Measurements from ENCODE around the gene SYCP2L.
"Not testable (repeated sequence)": the region's sequence is repeated elsewhere in the genome, so short reads cannot be mapped to it uniquely, and the experiment has no call there.

SYCP2L gene

DNA sequence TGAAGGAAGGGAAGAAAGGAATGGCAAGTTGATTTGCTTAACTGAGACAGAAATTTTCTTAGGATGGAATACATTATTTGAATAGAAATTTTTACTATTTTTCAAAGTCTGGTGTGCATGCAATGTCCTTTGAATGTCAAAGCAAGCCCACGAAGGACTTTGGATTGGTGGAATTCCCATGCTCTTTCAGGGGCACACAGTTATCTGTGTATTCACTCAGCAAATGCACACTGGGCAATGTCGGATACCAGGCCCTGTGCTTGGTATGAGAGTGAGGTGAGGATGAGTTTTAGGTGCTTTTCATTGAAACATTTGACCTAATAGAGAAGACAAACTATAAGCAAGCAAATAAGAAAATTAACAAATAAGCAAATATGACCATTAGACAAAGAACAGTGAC, 73.3 kb downstream of the SYCP2L start:
- no peak for DNase-seq

DNA sequence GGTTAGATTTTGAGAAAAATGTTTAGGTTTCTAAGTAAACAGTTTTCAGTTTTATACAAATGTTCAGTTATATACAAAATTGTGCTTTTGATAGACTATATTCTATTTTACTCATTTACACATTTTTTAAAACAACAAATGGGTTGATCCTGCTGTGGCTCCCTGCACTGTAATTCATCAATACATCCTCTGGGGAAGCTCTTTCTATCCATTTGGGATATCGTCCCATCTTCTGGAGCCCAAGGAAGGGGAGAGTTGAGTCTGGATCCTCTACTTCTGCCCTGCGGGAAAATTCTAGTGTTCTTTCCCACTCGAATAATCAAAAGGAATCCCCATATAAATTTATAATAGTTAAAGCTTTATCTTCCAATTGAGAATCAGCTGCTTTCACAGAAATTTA, 75.0 kb downstream of the SYCP2L start:
- DNase-seq, result no peak

DNA sequence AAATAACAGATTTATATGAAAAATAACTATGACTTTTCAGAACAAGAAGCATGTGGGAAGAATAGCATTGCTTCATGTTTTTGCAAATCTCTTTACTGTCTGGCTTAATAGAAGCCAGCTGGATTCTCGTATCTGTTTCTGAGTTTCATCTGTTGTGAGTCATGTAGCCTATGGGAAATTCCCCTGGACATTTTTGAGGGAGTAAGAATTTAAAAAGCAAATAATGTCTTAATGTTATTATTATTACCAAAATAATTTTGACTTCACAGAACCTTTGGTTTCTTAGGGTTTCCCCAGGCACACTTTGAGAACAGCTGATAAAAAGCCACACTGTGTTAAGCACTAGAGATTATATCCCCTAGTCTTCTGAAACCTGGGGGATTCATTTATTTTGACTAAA, 75.8 kb downstream of the SYCP2L start:
- no peak for DNase-seq

DNA sequence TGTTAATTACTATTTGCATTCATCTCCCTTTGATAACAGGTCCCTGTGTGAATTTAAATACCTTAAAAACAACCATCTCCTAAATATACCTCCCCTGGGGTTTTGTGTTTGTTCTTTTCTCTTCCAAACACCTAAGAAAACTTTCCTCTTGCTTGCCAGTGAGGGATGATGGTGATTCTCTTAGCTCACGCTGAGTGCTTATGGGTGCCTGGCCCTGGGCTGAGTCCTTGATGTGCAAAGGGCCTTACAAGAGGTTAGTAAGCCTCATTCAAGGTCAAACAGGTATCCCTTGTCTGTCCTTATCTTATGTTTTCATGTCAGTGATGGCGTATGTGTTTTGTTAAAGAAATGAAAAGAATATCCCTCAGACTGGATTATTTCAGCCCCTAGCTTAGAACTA, 76.3 kb downstream of the SYCP2L start:
- DNase-seq, result no peak

DNA sequence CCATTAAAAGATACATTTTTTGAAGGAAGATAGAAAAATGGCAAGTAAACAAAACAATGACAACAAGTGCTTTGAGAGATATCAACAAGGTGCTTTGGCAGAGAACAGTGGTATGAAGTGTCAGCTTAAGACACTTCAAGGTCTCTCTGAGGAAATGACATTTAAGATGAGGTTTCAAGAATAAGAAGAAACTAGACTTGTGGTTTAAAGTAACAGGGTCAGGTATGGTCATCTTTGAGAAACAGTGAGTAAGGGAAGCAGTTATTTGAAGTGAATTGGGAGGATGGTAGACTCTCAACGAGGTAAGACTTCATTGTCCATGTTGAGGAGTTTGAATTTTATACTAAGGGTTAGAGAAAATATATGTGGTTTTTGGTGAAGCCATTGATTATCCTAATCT, 77.8 kb downstream of the SYCP2L start:
- DNase-seq, result no peak

DNA sequence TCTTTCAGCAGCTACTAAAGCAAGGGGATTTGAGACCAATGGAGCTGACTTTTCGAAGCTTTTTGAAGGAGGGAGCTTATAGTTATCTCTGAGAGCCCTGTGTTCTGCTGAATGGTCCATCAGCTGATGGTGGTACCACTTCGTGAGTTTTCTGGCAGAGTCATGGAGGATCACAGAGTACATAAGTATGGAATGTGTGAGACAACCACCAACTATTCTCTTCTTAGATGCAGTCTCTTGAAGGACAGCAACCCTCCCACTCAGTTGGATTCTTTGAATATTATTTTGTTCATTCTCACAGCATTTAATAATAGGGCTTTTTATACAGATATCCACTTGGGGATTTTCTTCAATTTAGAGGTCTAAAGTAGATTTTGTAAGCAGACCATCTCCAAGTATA, 81.9 kb downstream of the SYCP2L start:
- DNase-seq, result no peak

DNA sequence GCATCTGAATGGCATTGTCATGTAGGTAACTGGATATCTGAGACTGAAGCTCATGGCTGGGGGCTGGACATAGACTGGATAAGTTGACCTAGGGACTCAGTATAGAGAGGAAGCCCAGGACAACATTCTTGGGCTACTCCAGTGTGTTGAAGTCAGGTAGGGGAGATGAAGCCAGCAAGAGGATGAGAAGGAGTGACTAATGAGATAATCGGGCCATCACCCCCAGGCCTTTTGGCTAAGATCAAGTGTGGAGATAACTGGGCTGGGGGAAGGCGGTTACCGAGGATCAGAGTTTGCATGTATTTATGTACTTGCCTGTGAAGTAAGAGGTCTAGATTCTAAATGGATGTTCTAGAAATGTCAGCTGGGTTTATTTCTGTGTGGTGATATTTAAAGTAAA, 83.9 kb downstream of the SYCP2L start:
- DNase-seq, result no peak

DNA sequence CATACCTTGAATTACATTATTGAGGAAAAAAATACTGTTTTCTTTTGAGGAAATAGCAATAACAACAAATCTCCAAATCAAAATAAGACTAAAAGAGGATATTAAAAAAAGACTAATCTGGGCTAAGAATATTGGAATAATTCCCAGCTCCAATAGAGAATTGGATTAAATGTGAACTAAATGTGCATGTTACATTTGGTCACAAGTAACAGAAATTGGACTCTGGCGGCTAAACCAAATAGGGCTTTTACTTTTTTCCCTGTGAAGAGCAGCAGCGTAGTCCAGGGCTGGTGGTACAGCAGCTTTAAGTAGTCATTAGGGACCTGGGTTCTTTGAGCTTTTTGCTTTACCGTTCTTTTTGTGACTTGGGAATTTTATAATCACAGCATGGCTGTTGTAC, 85.3 kb downstream of the SYCP2L start:
- DNase-seq, result no peak

DNA sequence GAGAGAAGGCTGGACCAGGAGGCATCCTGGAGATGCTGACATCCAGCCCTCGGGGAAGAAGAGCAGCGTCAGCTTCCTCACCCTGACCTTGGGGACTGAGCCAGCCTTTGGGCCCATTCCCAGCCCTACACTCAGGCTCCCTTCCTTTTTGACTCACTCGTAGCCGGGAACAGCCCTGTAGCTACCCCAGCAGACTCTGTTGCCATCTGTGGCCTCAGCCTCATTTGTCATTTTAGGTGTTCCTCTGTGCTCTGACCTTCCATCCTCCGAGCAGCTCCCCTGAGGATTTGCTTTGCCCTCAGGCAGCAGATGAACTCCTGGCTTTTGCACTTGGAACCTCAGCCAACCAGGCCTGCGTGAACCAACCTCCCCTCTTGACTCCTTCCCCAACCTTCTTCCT, 89.7 kb downstream of the SYCP2L start:
- no peak for DNase-seq

DNA sequence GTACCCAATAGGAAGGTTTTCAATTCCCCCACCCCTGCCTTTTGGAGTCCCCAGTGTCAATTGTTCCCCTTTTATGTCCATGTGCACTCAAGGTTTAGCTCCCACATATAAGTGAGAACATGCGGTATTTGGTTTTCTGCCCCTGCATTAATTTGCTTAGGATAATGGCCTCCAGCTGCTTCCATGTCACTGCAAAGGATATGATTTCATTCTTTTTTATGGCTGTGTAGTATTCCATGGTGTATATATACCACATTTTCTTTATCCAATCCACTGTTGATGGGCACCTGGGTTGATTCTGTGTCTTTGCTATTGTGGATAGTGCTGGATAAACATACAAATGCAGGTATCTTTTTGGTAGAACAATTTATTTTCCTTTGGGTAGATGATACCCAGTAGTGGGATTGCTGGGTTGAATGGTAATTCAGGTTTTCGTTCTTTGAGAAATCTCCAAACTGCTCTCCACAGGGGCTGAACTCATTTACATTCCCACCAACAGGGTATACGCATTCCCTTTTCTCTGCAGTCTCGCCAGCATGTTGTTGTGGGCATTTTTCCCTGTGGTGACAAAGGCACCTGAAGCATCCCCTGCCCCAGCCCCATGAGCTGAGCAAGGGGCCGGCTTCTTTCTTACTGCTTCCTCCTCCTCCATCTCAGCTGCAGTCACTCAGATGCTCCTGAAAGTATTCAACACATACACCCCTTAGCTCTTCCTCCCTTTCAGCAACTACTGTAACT, 90.5 kb downstream of the SYCP2L start:
- DNase-seq, result no peak

DNA sequence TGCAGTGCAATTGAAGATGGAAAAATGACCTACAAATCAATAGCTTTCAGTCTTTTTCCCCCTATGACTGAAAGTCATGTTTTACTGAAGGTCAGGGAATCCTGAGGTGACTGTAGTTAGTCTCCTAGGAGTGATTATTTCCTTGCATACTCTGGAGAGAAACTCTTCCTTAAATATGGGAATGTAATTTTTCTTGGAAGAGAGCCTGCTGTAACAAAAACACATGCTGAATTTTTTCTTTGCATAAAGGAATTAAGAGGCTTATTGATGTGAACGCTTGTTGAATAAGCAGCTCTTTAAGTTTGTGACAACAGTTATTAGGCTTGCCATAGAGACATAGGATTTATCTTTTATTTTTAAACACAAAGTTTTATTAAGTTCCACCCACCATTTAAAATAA, 92.8 kb downstream of the SYCP2L start:
- no peak for DNase-seq

DNA sequence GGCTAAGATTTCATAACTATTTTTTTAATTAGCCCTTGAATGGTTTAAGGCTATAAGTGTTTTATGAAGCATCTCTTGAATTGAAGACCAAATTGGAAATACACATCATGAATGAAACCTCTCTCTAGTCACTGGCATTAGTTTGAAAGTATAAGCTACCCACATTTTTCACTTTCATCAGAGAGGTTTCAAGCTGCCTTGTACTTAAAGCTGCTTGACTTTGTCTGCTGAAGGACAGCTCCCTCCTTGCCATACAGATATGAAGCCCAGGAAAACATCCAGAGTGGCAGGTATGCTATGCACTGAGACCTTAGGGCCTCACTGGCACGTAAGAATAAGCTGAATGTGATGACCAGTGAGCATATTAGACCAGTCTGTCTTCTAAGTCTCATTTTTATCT, 94.6 kb downstream of the SYCP2L start:
- no peak for DNase-seq

DNA sequence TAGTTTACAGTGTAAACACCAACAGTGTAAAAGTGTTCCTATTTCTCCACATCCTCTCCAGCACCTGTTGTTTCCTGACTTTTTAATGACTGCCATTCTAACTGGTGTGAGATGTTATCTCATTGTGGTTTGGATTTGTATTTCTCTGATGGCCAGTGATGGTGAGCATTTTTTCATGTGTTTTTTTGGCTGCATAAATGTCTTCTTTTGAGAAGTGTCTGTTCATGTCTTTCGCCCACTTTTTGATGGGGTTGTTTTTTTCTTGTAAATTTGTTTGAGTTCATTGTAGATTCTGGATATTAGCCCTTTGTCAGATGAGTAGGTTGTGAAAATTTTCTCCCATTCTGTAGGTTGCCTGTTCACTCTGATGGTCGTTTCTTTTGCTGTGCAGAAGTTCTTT, 98.1 kb downstream of the SYCP2L start:
- not testable (repeated sequence) for DNase-seq

DNA sequence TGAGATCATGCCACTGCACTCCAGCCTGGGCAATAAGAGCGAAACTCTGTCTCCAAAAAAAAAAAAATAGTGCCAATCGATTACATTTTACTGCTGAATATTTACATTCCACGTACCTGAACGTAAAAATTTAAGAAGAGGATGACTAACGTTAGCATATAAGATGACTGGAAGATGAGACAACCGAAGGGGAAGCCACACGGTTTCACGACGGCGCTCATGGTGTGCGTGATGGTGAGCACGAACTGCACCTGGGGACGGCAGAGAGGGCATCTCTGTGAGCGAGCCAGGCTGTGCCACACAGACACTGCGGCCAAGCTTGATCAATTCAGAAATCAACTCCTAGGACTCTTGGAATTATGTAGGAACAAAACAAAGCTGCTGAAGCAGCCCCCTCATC, 102.7 kb downstream of the SYCP2L start:
- DNase-seq, result no peak

DNA sequence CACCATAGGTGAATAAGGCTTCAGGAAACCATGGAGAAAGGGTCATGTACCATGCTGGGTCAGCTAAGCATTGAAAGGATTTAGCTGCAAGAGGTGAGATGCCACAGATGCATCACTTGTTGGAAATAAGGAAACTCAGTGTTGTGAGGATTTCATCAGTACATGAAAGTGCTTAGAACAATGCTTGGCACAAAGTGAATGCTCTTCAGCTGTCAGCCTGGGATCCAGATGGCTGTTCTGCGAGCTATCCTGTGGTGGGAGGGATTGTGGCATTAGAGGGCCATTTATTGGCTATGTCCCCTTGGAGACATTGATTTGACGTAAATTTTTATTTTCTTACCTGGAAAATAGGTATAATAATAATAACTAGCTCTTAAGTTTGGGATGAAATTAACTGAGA, 104.3 kb downstream of the SYCP2L start:
- DNase-seq, result no peak

DNA sequence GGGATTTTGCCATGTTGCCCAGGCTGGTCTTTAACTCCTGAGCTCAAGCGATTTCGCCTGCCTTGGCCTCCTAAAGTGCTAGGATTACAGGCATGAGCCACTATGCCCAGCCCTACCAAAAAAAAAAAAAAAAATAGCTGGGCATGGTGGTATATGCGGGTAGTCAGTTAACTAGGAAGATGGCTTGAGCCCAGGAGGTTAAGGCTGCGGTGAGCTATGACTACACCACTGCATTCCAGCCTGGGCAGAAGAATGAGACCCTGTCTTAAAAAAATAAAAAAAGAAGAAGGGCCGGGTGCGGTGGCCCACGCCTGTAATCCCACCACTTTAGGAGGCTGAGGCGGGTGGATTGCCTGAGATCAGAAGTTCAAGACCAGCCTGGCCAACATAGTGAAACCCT, 107.0 kb downstream of the SYCP2L start:
- no peak for DNase-seq

DNA sequence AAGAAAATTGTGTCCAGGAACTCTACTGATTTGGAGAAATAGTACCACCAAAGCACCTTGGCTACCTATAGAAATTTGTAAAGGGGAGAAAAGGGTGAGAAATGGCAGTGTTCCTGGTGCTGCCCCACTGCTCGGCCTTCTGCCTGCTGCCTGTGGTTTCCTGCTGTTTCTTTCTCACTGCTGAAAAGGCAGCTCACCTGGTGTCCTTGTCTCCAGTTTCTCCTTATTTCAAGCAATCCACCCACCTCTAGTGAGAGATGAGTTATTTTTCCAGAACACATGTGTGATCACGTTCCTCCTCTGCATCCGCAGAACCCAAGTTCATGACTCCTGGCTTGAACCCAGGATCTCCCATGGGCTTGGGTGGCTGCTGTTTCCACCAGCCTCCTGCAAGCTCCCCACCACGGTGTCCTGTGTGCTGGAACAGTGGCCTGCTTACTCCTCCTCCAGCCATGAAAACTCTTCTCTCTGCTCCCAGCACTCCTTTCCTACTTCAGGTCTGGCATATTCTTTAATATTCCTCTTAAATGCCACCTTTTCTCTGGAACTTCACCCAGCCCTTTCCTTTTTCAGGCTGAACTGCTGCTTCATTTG, 108.4 kb downstream of the SYCP2L start:
- no peak for DNase-seq

DNA sequence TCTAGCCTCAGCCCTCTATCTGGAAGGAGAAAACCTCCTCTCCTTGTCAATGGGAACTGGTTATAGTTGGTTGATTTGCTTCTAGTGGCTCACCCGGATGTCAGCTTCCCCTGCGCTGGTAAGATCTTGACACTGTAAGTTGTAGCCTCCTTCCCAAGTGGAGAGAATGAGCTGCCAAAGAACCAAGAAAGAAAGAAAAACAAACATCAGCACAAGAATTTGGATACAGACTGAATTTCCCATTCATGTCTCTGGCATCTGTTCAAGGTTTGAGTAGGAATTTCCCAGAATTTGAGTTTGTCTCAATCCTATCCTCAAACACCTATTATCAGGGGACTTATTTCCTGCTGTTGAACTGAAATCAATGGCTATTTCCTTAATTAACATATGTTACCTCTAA, 113.1 kb downstream of the SYCP2L start:
- no peak for DNase-seq

DNA sequence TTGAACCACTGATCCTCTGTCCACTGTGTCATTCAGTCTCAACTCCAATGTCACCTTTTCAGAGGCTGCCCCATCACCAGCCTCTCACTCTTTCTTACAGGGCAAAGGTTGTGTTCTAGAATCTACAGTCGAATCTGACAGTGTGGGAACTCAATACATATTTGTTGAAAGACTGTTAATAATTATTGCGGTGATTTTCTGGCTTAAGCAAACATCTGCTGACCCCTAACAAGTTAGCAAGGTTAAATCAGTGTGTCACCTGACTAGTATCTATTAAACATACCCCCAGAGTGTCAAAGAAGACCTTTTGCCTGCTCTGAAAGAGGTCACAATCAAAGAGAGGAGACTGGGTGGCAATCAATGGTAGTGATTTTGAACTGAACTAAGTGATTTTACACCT, 115.3 kb downstream of the SYCP2L start:
- DNase-seq, result no peak

DNA sequence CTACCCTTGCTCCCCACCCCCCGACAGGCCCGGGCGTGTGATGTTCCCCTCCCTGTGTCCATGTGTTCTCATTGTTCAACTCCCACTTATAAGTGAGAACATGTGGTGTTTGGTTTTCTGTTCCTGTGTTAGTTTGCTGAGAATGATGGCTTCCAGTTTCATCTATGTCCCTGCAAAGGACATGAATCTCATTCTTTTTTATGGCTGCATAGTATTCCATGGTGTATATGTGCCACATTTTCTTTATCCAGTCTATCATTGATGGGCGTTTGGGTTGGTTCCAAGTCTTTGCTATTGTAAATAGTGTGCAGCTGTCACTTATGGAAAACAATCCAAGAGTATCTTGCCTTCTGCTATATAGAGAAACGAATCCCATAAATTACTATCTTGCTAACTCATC, 116.4 kb downstream of the SYCP2L start:
- DNase-seq, result not testable (repeated sequence)

DNA sequence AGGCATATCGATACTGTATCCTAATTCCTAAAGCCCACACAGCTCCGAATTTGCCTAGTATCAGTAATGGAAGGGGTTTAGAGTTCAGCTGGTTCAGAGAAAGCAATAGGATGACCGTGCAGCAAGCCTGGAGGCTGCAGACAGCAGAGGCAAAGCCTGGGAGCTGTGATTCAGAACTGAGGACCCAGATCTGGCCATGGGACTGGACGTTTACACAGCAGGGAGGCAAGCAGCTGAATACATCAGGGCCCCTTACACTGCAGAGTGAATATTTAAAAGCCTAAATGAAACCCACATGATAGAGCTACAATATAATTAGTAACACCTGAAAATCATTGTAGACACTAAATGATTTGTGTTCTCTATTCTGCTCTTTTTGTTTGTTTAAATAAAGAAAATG, 119.2 kb downstream of the SYCP2L start:
- DNase-seq, result no peak

DNA sequence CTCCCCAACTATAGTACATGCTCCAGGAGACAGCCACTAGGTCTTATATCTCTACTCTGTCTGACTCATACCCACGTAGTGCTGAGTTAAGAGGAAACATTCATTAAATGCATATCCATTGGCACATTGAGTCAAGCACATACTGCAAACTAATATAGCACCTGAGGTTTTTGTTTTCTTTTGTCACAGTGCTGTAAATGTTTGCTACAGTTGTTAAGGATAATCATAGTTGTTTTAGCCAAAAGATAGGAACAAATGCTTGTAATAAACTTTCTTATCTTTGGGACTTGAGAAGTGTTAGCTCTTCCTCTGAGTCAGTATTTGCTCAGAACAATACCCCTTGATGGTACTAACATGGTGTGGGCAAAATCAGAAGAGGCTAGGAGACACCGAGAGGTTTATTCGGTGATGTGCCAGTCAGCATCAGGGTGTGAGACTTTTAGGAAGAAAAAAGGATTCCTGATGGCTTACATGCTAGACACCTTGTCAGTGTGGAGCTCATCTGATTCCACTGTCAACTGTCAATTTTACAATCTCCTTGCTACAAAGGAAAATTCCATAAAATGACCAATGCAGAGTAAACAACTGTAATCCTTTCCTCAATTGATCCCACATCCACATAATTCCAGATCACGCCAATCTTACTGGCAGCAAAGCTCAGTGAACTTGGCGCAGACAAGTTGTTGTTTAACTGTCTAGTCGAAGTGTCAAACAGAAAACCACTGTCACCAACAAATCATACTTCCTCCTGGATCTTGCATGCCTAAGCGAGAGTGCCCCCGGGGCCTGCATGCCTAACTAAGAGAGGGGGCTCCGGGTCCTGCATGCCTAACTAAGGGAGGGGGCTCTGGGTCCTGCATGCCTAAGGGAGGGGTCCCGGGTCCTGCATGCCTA, 121.1 kb downstream of the SYCP2L start:
- DNase-seq, result no peak

DNA sequence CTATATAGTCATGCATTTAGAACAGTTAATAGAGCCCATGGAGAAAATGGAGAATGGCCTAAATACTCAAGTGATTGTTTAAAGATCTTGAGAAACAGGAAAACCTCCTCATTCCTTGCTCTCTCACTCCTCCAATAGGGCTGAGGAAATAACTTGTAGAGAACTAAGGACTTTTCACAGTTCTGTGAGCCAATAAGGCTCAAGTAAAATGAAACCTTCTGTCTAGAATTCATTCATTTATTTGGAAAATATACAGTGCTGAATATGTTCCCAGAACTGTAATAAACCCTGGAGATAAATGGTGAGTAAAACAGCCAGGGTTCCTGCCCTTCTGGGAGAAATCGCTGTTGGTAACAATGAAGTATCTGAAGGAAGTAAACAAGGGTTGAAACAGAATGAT, 122.0 kb downstream of the SYCP2L start:
- no peak for DNase-seq

DNA sequence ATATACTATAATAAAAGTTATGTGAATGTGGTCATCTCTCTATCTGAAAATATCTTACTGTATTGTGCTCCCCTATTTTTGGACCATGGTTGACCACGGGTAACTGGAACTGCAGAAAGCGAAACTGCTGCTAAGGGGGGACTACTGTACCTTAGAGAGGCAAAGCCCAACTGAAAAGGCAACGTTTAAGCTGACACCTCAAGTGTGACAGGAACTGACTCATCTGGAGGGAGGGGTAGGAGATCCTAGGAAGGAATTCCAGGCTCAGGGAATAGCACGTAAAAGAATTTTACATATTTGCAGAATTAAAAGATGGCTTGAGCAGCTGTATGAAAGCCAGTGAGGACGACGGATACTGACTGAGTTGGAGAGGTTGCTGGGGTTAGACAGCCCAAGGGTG, 122.5 kb downstream of the SYCP2L start:
- DNase-seq, result no peak

All from SHP77 treated with DMSO at 0.1 percent for 48 hours (cell line).